OCI-M1 (cell line): ENCODE measurements around the gene IFT52.
"Not testable (repeated sequence)": the region's sequence is repeated elsewhere in the genome, so short reads cannot be mapped to it uniquely, and the experiment has no call there.

Experiments
- DNase-seq: peaks from one replicate; lab custom pipeline; 2025; lab: John Stamatoyannopoulos, UW

IFT52 gene

DNA sequence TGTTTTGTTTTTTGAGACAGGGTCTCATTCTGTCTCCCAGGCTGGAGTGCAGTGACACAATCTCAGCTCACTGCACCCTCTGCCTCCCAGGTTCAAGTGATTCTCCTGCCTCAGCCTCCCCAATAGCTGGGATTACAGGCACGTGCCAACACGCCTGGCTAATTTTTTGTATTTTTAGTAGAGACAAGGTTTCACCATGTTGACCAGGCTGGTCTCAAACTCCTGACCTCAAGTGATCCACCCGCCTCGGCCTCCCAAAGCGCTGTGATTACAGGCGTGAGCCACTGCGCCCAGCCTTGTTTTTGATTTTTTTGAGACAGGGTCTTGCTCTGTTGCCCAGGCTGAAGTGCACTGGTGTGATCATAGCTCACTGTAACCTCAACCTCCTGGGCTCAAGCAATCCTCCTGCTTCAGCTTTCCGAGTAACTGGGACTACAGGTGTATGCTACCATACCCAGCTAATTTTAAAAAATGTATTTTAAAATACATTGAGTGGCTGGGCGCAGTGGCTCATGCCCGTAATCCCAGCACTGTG, 61.0 kb downstream of the IFT52 start:
- DNase-seq, result not testable (repeated sequence)

DNA sequence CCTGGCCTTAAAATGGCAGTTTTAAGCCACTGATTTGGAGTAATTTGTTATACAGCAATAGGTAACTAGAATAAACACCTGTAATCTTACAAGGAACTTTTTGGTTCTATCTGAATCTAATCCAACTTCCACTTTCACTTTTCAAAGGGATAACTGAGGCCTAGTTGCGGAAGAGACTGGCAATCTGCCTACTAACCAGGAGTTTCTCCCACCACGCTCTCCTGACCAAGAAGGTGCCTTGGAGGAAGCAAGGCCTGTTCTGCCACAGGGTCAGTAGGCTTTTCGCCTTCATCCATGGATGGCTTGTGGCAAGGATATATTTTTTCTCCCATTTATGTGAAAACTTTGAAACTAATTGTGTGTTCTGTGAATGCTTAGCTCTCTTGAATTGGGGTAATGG, 63.2 kb downstream of the IFT52 start:
- DNase-seq, result no peak

DNA sequence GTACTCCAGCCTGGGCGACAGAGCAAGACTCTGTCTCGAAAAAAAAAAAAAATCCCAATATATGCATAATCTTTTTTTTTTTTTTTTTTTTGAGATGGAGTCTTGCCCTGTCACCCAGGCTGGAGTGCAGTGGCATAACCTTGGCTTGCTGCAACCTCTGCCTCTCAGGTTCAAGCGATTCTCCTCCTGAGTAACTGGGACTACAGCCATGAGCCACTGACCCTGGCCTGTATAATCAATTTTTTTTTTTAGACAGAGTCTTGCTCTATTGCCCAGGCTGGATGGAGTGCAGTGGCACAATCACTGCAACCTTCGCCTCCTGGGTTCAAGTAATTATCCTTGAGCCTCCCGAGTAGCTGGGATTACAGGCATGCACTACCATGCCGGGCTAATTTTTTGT, 64.4 kb downstream of the IFT52 start:
- not testable (repeated sequence) for DNase-seq

DNA sequence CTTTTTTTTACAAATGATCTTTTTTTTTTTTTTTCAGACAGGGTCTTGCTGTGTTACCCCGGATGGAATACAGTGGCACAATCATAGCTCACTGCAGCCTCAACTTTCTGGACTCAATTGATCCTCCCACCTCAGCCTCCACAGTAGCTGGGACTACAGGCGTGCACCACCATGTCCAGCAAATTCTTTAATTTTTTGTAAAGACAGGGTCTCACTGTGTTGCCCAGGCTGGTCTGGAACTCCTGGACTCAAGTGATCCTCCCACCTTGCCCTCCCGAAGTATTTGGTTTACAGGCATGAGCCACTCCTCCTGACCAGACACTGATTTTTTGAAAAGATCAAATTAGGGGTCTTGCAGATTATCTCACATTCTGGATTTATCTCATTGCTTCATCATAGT, 65.2 kb downstream of the IFT52 start:
- no peak for DNase-seq

DNA sequence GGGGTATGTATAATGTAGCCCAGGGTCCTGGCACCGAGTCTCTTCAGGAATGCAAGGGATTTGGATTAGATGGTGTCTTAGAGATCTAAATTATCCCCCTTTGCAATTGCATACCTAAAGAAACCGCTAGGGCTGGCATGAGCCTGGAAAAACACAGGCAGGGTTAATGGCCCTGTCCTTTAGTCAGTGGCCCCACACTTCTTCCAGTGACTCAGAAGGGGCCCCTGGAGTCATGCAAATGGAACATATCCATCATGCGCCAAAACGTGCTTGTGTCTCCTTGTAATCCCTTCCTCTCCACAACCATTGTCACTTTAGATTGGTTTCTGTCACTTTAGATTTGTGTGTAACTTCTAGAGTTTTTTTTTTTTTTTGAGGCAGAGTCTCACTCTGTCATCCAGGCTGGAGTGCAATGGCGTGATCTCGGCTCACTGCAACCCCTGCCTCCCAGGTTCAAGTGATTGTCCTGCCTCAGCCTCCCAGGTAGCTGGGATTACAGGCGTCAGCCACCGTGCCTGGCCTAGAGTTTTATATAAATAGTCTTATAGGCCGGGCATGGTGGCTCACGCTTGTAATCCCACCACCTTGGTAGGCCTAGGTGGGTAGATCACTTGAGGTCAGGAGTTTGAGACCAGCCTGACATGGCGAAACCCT, 67.5 kb downstream of the IFT52 start:
- no peak for DNase-seq

DNA sequence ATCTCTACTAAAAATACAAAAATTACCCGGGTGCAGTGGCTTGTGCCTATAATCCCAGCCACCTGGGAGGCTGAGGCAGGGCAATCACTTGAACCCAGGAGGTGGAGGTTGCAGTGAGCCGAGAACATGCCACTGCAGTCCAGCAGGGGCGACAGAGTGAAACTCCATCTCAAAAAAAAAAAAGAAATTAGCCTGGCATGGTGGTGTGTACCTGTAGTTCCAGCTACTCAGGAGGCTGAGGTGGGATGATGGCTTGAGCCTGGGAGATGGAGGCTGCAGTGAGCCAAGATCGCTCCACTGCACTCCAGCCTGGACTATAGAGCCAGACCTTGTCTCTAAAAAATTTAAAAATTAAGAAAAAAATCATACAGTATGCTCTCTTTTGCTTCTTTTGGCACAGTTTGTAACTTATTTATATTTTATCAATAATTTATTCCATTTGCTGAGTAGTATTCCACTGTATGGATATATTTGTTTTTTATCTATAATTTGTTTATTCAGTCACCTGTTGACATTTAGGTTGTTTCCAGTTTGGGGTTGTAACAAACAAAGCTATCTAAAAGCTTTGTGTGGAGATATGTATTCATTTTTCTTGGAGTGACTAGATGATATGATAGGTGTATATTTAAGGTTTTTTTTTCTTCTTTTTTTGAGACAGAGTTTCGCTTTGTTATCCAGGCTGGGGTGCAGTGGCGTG, 68.1 kb downstream of the IFT52 start:
- peak; percentile 19 for DNase-seq

DNA sequence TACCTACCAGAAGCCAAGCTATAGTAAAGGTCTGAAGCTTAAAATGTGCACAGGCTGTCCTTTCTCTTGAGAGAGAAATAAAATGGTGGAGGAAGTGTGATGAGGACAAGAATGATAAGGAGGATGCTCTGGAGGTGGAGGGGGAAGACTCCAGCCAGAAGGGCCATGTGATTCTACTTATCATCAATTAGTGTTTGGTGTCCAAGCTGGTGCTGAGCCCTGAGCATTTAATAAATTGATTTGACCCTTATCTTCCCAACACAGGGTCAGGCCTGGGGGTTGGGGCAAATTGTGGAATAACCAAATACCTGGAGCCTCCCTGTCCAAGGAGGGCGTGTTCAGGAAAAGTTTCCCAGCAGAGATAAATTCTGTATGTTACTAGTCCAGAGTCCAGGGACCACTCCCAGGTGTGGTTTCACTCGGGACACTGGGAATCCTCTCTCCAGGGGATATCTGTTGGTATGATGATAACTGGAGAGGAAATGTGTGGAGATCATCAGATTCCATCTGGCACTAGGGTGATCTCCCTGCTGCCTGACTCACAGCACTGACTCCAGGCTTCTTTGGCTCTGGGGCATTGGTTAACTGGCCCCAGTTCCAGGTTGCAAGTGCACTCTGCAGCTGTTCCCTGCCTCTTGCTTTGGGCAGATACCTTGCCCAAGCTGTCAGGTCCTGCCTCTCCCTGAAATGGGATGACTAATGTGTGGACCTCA, 72.4 kb downstream of the IFT52 start:
- no peak for DNase-seq

DNA sequence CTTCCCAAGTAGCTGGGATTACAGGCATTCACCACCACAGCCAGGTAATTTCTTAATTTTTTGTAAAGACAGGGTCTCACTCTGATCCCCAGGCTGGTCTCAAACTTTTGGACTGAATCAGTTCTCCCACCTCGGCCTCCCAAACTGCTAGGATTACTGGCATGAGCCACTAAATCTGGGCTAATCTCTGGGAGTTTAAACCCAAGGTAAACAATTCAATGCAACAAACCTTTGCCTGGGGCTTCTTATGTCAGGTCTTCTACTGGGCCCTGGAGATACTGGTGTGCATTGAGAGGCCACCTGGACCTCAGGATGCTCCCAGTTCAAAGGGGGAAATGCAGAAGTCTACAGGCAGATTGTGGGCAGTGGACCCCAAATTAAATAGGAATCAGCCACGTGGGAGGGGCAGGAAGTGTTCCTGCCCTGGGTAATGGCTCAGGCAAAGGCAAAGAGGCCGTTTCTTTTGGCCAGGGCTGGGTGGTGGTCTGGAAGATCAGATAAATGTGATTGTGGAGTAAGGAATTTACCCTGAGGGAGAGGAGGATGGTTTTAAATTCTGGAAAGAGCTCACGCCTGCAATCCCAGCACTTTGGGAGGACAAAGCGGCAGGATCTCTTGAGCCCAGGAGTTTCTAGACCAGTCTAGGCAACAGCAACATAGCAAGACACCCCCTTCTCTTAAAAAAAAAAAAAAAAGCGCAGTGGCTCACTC, 74.9 kb downstream of the IFT52 start:
- DNase-seq, result no peak

DNA sequence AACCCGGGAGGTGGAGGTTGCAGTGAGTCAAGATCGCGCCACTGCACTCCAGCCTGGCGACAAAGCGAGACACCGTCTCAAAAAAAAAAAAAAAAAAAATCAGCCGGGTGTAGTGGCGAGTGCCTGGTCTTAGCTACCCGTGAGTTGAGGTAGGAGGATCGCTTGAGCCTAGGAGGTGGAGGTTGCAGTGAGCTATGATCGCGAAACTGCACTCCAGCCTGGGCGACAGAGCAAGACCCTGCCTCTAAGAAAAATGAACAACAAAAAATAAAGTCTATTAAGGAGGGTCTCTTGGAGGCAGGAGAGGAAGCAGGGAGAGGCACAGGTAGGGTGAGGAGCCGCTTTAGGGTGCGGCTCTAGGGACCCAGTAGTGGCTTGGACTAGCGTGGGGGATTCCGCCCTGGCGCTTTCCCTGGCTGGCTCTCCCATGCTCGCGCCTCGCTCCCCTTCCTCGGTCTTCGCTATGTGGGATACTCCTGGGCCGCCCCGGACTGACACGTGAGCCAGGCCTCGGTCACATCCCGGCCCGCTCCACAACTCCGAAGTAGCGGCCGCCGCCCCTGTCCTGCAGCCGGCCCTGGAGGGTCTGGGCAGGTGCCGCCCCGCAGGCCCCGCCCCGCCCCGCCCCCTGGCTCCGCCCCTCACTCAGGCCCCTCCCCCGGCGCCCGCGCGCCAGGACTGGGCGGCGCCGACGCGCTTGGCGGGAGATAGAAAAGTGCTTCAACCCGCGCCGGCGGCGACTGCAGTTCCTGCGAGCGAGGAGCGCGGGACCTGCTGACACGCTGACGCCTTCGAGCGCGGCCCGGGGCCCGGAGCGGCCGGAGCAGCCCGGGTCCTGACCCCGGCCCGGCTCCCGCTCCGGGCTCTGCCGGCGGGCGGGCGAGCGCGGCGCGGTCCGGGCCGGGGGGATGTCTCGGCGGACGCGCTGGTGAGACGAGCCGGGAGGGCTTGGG, 75.9 kb downstream of the IFT52 start, which contains the start of gene MYBL2:
Gene MYBL2 (plus strand): TSS at position 739 of the 953 bp plus-strand sequence. CDS start 170 bp downstream, at position 909.
- peak; percentile 82 for DNase-seq

DNA sequence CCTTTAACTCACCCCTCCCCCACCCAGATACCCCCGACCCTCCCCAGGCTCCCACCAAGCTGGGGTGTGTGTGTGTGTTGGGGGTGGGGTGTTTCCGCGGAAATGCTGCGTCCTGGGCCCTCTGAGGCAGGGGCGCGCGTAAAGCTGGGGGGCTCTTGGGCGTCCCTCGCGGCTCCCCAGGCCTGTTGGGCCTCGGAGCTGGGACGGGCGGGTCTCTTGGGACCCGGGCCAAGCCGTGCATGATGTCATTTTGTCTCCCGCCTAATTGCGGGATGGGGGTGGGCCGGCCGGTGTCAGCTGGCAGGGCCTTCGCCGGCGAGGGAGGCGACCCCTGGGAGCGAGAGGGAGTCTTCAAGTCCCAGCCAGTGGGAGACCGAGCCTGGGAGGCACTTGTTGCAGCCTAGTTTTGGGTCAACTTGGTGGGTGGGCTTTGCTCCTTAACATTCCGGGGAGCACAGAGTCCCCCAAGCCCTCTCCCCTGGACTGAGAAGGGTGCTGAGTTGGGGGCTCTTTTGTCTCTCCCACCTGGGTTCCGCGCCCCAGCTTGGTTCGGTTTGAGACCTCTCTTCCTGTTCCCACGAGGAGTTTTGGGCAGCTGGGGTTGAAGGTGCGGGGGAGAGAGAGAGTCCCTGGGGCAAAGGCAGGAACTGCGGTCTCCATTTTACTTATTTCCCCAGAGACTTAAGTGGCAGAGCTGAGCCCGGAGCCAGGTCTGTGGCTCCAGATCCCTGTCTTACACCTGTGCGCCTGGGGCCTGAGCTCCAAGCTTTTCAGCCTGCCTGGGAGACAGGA, 76.8 kb downstream of the IFT52 start:
- DNase-seq, result peak; percentile 48

DNA sequence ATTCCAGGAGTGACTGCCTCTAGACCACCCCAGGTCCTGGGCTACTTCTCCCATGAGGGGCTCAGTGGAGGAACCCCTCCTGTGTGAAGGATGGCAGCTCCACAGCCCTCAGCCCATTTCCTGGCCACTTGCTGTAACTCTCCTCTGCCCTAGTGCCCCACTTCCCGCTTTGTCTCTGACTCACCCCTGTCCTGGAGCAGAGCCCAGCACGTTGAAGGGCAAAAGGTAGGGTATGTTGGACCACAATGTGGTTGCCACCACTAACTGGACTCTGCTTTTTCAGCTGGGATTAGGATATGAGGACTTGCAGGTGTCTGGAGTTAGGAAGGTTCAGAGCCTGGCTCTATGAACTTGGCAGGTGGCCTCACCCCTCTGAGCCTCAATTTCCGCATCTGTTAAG, 78.6 kb downstream of the IFT52 start:
- no peak for DNase-seq

DNA sequence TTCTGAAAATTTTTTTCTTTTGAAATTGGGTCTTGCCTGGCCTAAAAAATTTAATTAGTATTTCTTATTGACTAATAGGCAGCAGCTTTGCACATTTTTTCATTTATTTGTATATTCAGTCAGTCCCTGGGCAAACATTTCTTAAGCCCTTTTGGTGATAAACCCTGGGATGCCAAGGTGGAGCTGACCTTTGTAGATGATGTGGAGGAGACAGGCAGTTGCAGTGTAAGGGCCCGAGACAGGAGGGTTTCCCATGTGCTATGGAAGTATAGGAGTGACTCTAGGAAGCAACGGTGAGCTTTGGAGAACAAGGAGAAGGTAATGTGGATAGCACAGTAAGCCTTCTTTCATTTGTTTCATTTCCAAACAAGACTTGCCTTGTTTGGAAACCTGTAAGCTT, 79.7 kb downstream of the IFT52 start:
- DNase-seq, result no peak

DNA sequence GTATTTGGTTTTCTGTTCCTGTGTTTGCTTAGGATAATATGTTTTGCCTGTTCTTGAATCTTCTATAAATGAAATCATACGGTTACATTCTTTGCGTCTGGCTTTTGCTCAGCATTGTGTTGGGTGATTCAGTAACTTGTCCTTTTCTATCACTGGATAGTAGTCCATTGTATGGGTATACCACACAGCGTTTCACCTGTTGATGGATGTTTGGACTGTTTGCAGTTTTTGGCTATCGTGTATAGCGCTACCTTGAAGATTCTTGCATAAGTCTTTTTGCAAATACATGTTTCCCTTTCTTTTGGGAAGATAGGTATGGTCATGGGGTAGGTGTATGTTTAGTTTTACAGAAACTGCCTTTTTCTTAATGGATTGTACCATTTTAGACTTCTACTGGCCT, 85.6 kb downstream of the IFT52 start:
- DNase-seq, result no peak

DNA sequence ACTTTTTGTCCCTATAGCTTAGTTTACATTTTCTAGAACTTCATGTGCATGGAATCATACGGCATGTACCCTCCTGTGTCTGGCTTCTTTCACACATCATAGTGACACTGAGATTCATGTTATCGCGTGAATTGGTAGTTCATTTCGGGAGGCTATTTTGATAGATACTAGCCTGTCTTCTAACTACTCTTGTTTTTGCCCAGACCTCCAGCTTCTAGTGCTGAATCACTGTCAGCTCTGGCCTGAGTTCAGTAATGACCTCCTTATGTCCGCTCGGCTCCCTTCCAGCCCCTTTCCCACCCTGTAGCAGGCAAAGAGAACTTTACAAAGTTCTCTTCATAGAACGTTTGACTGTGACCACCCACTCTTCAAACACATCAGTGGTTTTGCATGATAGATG, 90.2 kb downstream of the IFT52 start:
- DNase-seq, result no peak

DNA sequence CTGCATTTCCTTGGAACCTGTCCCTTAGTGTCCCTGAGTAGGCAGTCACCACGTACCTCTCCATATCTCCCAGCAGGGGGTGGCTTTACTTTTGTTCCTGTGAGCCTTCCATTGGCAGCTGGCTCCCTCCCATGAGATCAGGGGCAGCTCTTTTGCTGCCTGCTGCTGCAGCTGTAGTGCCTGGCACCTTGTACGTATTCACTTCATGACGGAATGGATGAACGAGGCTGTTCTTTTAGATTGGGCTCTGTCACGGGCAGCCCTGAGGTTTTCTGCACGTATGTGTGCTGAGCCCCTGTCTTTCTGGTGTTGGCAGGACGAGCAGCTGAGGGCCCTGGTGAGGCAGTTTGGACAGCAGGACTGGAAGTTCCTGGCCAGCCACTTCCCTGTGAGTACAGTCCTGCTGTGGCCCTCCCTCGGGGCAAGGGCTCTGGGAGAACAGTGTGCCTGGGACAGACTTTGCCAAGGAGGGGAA, 90.8 kb downstream of the IFT52 start:
- no peak for DNase-seq

DNA sequence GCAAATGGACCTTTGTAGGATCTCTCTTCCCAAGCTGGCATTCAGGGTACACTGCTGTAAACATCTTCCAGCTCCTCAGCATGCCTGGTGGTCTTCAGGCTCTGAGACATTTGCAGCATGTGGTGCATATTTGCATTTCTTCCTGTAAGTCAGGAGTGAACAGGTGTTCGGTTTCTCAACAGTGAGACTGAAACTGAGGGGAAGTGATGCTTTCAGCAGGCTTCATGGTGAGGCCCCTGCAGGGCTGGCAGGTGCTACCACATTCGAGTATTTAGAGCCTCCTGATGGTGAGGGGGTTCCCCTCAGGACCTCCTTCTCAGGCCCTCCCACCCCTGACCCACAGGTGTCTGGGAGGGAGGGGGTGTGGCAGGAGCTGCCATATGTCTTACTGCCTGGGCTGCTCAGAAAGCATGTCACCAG, 91.3 kb downstream of the IFT52 start:
- no peak for DNase-seq

DNA sequence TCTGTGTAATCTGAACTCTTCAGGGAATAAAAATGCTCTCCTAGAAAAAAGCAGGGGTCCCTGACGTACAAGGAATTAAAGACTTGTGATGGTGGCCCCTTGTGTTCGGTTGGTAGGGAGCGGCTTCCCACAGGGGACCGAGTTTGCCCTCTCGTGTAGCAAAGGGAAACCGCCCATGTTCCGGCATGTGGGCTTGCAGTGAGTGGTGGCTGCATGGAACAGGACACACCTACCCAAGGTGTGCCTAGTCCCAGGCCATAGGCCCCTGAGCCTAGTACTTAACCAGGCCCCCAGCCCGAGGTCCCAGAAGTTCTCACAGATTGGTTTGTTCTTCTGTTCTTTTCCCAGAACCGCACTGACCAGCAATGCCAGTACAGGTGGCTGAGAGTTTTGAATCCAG, 91.7 kb downstream of the IFT52 start:
- DNase-seq, result no peak

DNA sequence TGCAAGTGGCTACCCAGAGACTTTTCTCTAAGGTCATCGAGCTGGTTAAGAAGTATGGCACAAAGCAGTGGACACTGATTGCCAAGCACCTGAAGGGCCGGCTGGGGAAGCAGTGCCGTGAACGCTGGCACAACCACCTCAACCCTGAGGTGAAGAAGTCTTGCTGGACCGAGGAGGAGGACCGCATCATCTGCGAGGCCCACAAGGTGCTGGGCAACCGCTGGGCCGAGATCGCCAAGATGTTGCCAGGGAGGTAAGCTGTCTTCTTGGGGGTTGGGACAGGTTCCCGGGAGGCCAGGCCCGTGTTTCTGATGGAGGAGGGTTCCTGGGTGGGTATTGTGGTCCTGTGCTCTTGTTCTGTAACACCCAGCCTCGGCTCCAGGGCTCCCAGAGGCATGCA, 96.1 kb downstream of the IFT52 start:
- DNase-seq, result no peak

DNA sequence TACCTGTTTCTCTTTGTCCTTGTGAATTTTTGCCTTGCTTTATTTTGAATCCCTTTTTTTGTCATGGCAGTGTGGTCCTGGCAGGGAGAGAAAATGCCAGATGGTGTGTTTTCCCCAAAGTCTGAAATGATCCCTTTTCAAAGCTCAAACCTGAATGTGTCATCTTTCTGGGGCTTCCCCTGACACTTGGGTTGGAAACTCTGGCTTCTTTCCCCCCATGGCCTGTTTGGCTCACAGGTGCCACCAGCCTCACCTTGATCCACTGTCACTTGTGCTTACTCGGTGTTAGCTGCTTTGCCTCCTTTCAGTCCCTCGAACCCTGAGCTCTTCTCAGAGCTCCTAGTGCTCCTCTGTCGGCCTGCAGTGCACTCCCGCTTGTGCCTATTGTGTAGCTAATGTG, 98.4 kb downstream of the IFT52 start:
- no peak for DNase-seq

DNA sequence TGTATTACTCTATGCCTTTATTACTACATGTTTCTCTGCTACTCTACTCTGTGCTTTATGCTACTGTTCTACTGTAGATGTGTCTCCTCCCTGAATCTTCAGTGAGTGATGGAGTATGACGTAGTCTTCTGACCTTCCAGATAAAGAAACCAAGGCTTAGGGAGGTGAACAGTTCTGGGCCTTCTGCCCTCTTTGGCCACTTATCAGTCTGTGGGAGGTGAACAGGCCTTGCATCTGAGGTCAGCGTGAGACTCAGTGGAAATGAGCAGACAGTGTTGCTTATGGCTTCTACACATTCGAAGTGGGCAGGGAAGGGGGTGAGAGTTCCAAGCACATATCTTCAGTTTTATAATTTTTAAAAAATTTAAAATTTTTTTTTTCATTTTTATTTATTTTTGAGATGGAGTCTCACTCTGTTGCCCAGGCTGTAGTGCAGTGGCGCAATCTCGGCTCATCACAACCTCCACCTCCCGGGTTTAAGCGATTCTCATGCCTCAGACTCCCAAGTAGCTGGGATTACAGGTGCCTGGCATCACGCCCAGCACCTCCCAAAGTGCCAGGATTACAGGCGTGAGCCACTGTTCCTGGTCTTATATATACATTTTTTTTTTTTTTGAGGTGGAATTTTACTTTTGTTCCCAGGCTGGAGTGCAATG, 100.3 kb downstream of the IFT52 start:
- peak; percentile 96 for DNase-seq
